Measurements from ENCODE around the gene CGB5. TPM values are rescaled to one million over a fixed set of nuclear protein-coding genes. Genes with fewer than 3 reads are reported as not detected.

CGB5 gene
- total RNA-seq, 1 donor from 2014 or later: not detected

GRCh38 chr19:49067554-49067953 lies 23.9 kb downstream of the CGB5 start:
- no peak overlapping the region for H3K4me3 Mint-ChIP-seq
- DNase-seq (ENCODE audit: low read depth, low spot score): no peak
- H3K27ac Mint-ChIP-seq (ENCODE audit: unreplicated experiment): no peak overlapping the region
- no peaks in the 10 kb centered on the region for H3K36me3 Mint-ChIP-seq (ENCODE audit: low read depth)
- TF ChIP-seq, protein P1, sequence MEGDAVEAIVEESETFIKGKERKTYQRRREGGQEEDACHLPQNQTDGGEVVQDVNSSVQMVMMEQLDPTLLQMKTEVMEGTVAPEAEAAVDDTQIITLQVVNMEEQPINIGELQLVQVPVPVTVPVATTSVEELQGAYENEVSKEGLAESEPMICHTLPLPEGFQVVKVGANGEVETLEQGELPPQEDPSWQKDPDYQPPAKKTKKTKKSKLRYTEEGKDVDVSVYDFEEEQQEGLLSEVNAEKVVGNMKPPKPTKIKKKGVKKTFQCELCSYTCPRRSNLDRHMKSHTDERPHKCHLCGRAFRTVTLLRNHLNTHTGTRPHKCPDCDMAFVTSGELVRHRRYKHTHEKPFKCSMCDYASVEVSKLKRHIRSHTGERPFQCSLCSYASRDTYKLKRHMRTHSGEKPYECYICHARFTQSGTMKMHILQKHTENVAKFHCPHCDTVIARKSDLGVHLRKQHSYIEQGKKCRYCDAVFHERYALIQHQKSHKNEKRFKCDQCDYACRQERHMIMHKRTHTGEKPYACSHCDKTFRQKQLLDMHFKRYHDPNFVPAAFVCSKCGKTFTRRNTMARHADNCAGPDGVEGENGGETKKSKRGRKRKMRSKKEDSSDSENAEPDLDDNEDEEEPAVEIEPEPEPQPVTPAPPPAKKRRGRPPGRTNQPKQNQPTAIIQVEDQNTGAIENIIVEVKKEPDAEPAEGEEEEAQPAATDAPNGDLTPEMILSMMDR (conservative IDR thresholded peaks at IDR 0.05): no peak
- H3K27me3 Mint-ChIP-seq (ENCODE audit: low read depth): peaks cover 86% of the 10 kb centered on the region
- no peaks in the 10 kb centered on the region for H3K4me1 Mint-ChIP-seq
- peaks cover 13% of the 10 kb centered on the region for H3K9me3 Mint-ChIP-seq

DNA sequence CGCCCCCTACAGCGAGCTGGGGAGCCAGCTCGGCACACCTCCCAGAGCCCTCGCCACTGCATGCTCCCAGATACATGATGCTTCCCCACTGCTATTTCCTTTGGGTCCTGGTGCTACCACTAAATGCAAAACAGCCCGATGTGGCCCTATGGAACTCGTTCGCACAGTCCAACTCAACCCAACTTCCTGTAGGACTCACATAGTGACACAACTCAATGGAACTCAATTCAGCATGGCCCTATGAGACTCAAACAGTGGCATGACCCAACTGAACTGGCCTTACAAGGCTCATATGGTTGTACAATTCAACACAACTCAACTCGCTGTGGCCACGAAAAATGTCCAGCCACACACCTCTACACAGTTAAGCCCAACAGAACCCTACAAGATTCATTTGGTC lies 25.4 kb downstream of the CGB5 start:
- H3K9me3 Mint-ChIP-seq: peaks cover 13% of the 10 kb centered on the region
- no peak overlapping the region for H3K4me3 Mint-ChIP-seq
- H3K36me3 Mint-ChIP-seq (ENCODE audit: low read depth): no peaks in the 10 kb centered on the region
- no peak for DNase-seq (ENCODE audit: low read depth, low spot score)
- peaks cover 89% of the 10 kb centered on the region for H3K27me3 Mint-ChIP-seq (ENCODE audit: low read depth)
- no peak overlapping the region for H3K27ac Mint-ChIP-seq (ENCODE audit: unreplicated experiment)
- H3K4me1 Mint-ChIP-seq: peaks cover 5% of the 10 kb centered on the region
- TF ChIP-seq, protein P1 (conservative IDR thresholded peaks at IDR 0.05): no peak

DNA sequence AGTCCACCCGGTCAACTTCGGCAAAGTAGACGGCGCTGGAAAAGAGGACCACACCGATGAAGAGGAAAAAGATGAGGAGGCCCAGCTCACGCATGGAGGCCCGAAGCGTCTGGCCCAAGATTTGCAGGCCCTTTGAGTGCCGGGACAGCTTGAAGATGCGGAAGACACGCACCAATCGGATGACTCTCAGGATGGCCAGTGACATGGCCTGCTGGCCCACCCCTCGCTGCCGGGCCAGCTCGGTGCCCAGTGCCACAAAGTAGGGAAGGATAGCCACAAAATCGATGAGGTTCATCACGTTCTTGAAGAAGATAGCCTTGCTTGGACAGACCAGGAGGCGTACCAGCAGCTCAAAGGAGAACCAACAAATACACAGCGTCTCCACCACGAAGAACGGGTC lies 26.8 kb downstream of the CGB5 start:
- DNase-seq (ENCODE audit: low read depth, low spot score): no peak
- TF ChIP-seq, protein P1 (conservative IDR thresholded peaks at IDR 0.05): no peak
- H3K27me3 Mint-ChIP-seq (ENCODE audit: low read depth): peaks cover 90% of the 10 kb centered on the region
- no peak overlapping the region for H3K4me3 Mint-ChIP-seq
- no peaks in the 10 kb centered on the region for H3K36me3 Mint-ChIP-seq (ENCODE audit: low read depth)
- peaks cover 5% of the 10 kb centered on the region for H3K4me1 Mint-ChIP-seq
- no peak overlapping the region for H3K27ac Mint-ChIP-seq (ENCODE audit: unreplicated experiment)
- peaks cover 13% of the 10 kb centered on the region for H3K9me3 Mint-ChIP-seq

GRCh38 chr19:49071860-49072547 lies 28.4 kb downstream of the CGB5 start:
- peaks cover 78% of the 10 kb centered on the region for H3K27me3 Mint-ChIP-seq (ENCODE audit: low read depth)
- H3K4me3 Mint-ChIP-seq: no peak overlapping the region
- no peaks in the 10 kb centered on the region for H3K36me3 Mint-ChIP-seq (ENCODE audit: low read depth)
- TF ChIP-seq, protein P1 (conservative IDR thresholded peaks at IDR 0.05): no peak
- peaks cover 13% of the 10 kb centered on the region for H3K9me3 Mint-ChIP-seq
- peak; percentile 46 for DNase-seq (ENCODE audit: low read depth, low spot score)
- no peak overlapping the region for H3K27ac Mint-ChIP-seq (ENCODE audit: unreplicated experiment)
- peaks cover 5% of the 10 kb centered on the region for H3K4me1 Mint-ChIP-seq

DNA sequence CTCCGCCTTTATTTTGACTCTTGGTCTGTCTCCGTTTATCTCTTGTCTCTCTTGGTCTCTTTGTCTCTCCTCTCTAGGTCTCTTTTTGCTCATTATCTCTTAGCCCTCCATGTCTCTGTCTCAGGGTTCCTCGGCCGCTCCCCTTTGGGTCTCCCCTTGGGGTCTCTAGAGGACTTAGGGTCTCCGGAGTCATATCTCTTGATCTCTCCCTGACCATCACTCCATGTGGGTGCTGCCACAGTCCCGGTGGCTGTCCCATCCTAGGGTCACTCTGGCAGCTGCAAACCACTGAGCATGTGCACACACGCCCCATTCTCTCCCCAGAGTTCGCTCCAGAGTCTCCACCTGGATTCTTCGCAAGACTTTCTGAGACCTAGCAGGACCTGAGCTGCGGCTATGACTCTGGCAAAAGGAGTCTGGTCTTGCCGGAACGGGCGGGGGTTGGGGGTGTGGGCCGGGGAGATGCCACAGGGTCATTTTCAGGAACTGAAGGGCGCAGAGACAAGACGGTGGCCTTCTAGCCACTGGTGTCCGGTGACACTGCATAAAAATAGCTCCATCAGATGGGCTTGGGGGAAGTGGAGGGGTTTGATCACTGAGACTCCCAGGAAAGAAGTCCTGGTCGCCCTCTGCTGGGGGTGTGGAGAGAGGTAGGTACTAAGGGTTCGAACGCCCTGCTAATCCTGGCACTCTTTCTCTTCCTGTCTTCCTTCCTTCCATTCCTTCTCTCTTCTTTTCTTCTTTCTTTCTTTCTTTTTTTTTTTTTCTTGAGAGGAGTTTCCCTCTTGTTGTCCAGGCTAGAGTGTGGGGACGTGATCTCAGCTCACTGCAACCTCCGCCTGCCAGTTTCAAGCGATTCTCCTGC lies 30.1 kb downstream of the CGB5 start:
- Mint-ChIP-seq H3K4me3 (no peak overlapping the region), H3K4me1 (peaks cover 5% of the 10 kb centered on the region), H3K36me3 (ENCODE audit: low read depth) (no peaks in the 10 kb centered on the region), H3K27ac (ENCODE audit: unreplicated experiment) (no peak overlapping the region), H3K27me3 (ENCODE audit: low read depth) (peaks cover 61% of the 10 kb centered on the region), H3K9me3 (peaks cover 13% of the 10 kb centered on the region)
- TF ChIP-seq, protein P1 (conservative IDR thresholded peaks at IDR 0.05): peak; percentile 27
- no peak for DNase-seq (ENCODE audit: low read depth, low spot score)

Measured in neural crest cell (in vitro differentiated cells).